SK-N-SH treated with all-trans-retinoic acid at 6 μM for 48 hours (cell line): Measurements from ENCODE around the gene RAMP3.

ENCODE experiments used
- ATAC-seq: fragments of 200-7000 bp; cut with Tn5 transposase; 3 replicates; pipeline ENCODE4 v1.9.1; 2020; ENCODE audit warnings: mild to moderate bottlenecking, moderate library complexity
- ARNTL ChIP-seq: fragments of 450-650 bp; formaldehyde crosslinking; IDR thresholded peaks from 2 replicates; pipeline ENCODE4 v1.5.0; 2020; ENCODE audit warnings: low read depth, mild to moderate bottlenecking, moderate library complexity, borderline replicate concordance
- BACH2 ChIP-seq: fragments of 250-450 bp; sonication (Bioruptor Pico); IDR thresholded peaks from 2 replicates; pipeline ENCODE4 v1.9.0; 2021; ENCODE audit warnings: mild to moderate bottlenecking, borderline replicate concordance
- CREB5 ChIP-seq: fragments of 250-450 bp; sonication (Bioruptor Pico); IDR thresholded peaks from 2 replicates; pipeline ENCODE4 v1.5.1; 2020; ENCODE audit warnings: low read depth, mild to moderate bottlenecking, moderate library complexity
- CSDC2 ChIP-seq: fragments of 250-450 bp; sonication (Bioruptor Pico); IDR thresholded peaks from 2 replicates; pipeline ENCODE4 v1.5.0; 2020; ENCODE audit warnings: mild to moderate bottlenecking, moderate library complexity
- CSRNP3 ChIP-seq: fragments of 250-450 bp; sonication (Bioruptor Pico); IDR thresholded peaks from 2 replicates; pipeline ENCODE4 v1.5.1; 2021; ENCODE audit warnings: mild to moderate bottlenecking, moderate library complexity
- ESRRG ChIP-seq: fragments of 250-450 bp; sonication (Bioruptor Pico); IDR thresholded peaks from 2 replicates; pipeline ENCODE4 v1.6.1; 2021; ENCODE audit warnings: mild to moderate bottlenecking
- GLIS3 ChIP-seq: fragments of 250-450 bp; sonication (Bioruptor Pico); IDR thresholded peaks from 2 replicates; pipeline ENCODE4 v1.5.0; 2020; ENCODE audit warnings: mild to moderate bottlenecking, moderate library complexity
- ISL1 ChIP-seq: fragments of 250-450 bp; sonication (Bioruptor Pico); IDR thresholded peaks from 2 replicates; pipeline ENCODE4 v2.1.2; 2022; ENCODE audit warnings: mild to moderate bottlenecking, moderate library complexity
- OSR1 ChIP-seq: fragments of 250-450 bp; sonication (Bioruptor Pico); IDR thresholded peaks from 2 replicates; pipeline ENCODE4 v1.8.0; 2022; ENCODE audit warnings: moderate library complexity, mild to moderate bottlenecking, inconsistent platforms
- POU6F1 ChIP-seq: fragments of 250-450 bp; sonication (Bioruptor Pico); IDR thresholded peaks from 2 replicates; pipeline ENCODE4 v1.8.0; 2021; ENCODE audit warnings: low read depth, mild to moderate bottlenecking, moderate library complexity, borderline replicate concordance
- PPARA ChIP-seq: fragments of 250-450 bp; sonication (Bioruptor Pico); IDR thresholded peaks from 2 replicates; pipeline ENCODE4 v1.5.0; 2020; ENCODE audit warnings: mild to moderate bottlenecking, borderline replicate concordance
- RARB ChIP-seq: fragments of 250-450 bp; sonication (Bioruptor Pico); IDR thresholded peaks from 2 replicates; pipeline ENCODE4 v1.8.0; 2021; ENCODE audit warnings: mild to moderate bottlenecking, moderate library complexity
- SNAI2 ChIP-seq: fragments of 250-450 bp; sonication (Bioruptor Pico); IDR thresholded peaks from 2 replicates; pipeline ENCODE4 v1.5.0; 2020; ENCODE audit warnings: mild to moderate bottlenecking, moderate library complexity
- TCF4 ChIP-seq: fragments of 250-450 bp; sonication (Bioruptor Pico); IDR thresholded peaks from 2 replicates; pipeline ENCODE4 v1.8.0; 2021; ENCODE audit warnings: mild to moderate bottlenecking, moderate library complexity, borderline replicate concordance
- TSHZ2 ChIP-seq: fragments of 250-450 bp; sonication (Bioruptor Pico); IDR thresholded peaks from 2 replicates; pipeline ENCODE4 v1.5.0; 2020; ENCODE audit warnings: mild to moderate bottlenecking, moderate library complexity
- ZC3H10 ChIP-seq: fragments of 250-450 bp; sonication (Bioruptor Pico); IDR thresholded peaks from 2 replicates; pipeline ENCODE4 v1.5.1; 2021; ENCODE audit warnings: mild to moderate bottlenecking, moderate library complexity
- ZFP3 ChIP-seq: fragments of 250-450 bp; sonication (Bioruptor Pico); IDR thresholded peaks from 2 replicates; pipeline ENCODE4 v1.5.0; 2020; ENCODE audit warnings: mild to moderate bottlenecking, moderate library complexity
- ZFP30 ChIP-seq: fragments of 450-650 bp; formaldehyde crosslinking; IDR thresholded peaks from 2 replicates; pipeline ENCODE4 v1.5.0; 2022; ENCODE audit warnings: mild to moderate bottlenecking, moderate library complexity
- ZNF70 ChIP-seq: fragments of 450-650 bp; formaldehyde crosslinking; IDR thresholded peaks from 2 replicates; pipeline ENCODE4 v1.5.0; 2020; ENCODE audit warnings: mild to moderate bottlenecking, moderate library complexity
- ZNF8 ChIP-seq: fragments of 450-650 bp; formaldehyde crosslinking; IDR thresholded peaks from 2 replicates; pipeline ENCODE4 v1.5.0; 2020; ENCODE audit warnings: mild to moderate bottlenecking, moderate library complexity

Gene RAMP3

GRCh38 chr7:45122975-45123860 is 34.4 kb upstream of the RAMP3 start (continued):
- TF ChIP-seq OSR1 (CRISPR knock-in tag) (no peak), ISL1 (CRISPR knock-in tag) (no peak), GLIS3 (no peak), RARB (CRISPR knock-in tag) (no peak), TSHZ2 (CRISPR knock-in tag) (no peak), ARNTL (CRISPR knock-in tag) (no peak), TCF4 (CRISPR knock-in tag) (no peak)
- TF ChIP-seq, all 23 proteins: peak for 0

- no peak for ATAC-seq
- no peak for TF ChIP-seq PPARA (CRISPR knock-in tag)
These were observed 33.5 kb upstream of the RAMP3 start for GRCh38 chr7:45123913-45124710.

GRCh38 chr7:45125193-45125904 is 32.2 kb upstream of the RAMP3 start:
- no peak for TF ChIP-seq ISL1 (CRISPR knock-in tag)
- TF ChIP-seq ZC3H10 (CRISPR knock-in tag) = no peak
- no peak for TF ChIP-seq GLIS3
- TF ChIP-seq CSRNP3 = no peak
- no peak for TF ChIP-seq CSDC2
- no peak for TF ChIP-seq CREB5 (CRISPR knock-in tag)
- TF ChIP-seq OSR1 (CRISPR knock-in tag) = no peak
- no peak for TF ChIP-seq ZFP30 (CRISPR knock-in tag)
- TF ChIP-seq RARB (CRISPR knock-in tag) = no peak
- TF ChIP-seq ESRRG (CRISPR knock-in tag) = no peak
- no peak for TF ChIP-seq ARNTL (CRISPR knock-in tag)
- no peak for TF ChIP-seq ZFP3 (CRISPR knock-in tag)
- TF ChIP-seq ZNF8 (CRISPR knock-in tag) = no peak
- no peak for TF ChIP-seq SNAI2 (CRISPR knock-in tag)
- TF ChIP-seq ZNF70 (CRISPR knock-in tag) = no peak
- TF ChIP-seq TSHZ2 (CRISPR knock-in tag) = no peak
- no peak for TF ChIP-seq BACH2 (CRISPR knock-in tag)
- TF ChIP-seq POU6F1 (CRISPR knock-in tag) = no peak
- no peak for ATAC-seq
